Measurements from ENCODE around the gene CCSER1. TPM values are rescaled to one million over a fixed set of nuclear protein-coding genes. Genes with fewer than 3 reads are reported as not detected.
"Not testable (repeated sequence)": the region's sequence is repeated elsewhere in the genome, so short reads cannot be mapped to it uniquely, and the experiment has no call there.

Gene CCSER1
- total and polyA plus RNA-seq, 4 donors, result 0.61 to 23.0 (median 3.8) TPM

GRCh38 chr4:91257721-91258120 is 1130.5 kb downstream of the CCSER1 start:
- TF ChIP-seq CTCF (IDR thresholded peaks at IDR 0.05; ENCODE audit: control extremely low read depth, extremely low read depth), result no peak
- Histone ChIP-seq H3K9ac (ENCODE audit: insufficient read depth in 1 of 2, low read length in 2 of 2) (no peak overlapping the region), H3K36me3 (ENCODE audit: control insufficient read depth in 4 of 4, insufficient read depth in 4 of 4, low read length in 4 of 4) (no peaks in the 10 kb centered on the region), H3K27ac (ENCODE audit: low read depth in 1 of 2, low read length in 1 of 2) (no peak overlapping the region), H3K27me3 (ENCODE audit: control insufficient read depth in 3 of 3, insufficient read depth in 3 of 3, low read length in 2 of 3) (no peaks in the 10 kb centered on the region), H3K4me3 (no peak overlapping the region), H3K9me3 (ENCODE audit: control insufficient read depth in 4 of 4, insufficient read depth in 3 of 4, low read length in 3 of 4) (no peaks in the 10 kb centered on the region), H3K4me1 (ENCODE audit: control insufficient read depth in 5 of 5, insufficient read depth in 5 of 5, low read length in 5 of 5) (no peaks in the 10 kb centered on the region)
- DNase-seq, result no peak
- ATAC-seq (ENCODE audit: insufficient read depth, low FRiP score), result no peak
- WGBS, 2 donors, result 95 to 96% methylated on average over 2 of the region's 2 CpGs

- Histone ChIP-seq H3K36me3 (ENCODE audit: control insufficient read depth in 4 of 4, insufficient read depth in 4 of 4, low read length in 4 of 4) (no peaks in the 10 kb centered on the region), H3K9ac (ENCODE audit: insufficient read depth in 1 of 2, low read length in 2 of 2) (no peak overlapping the region), H3K9me3 (ENCODE audit: control insufficient read depth in 4 of 4, insufficient read depth in 3 of 4, low read length in 3 of 4) (no peaks in the 10 kb centered on the region), H3K4me3 (no peak overlapping the region), H3K27ac (ENCODE audit: low read depth in 1 of 2, low read length in 1 of 2) (no peak overlapping the region), H3K27me3 (ENCODE audit: control insufficient read depth in 3 of 3, insufficient read depth in 3 of 3, low read length in 2 of 3) (no peaks in the 10 kb centered on the region), H3K4me1 (ENCODE audit: control insufficient read depth in 5 of 5, insufficient read depth in 5 of 5, low read length in 5 of 5) (no peaks in the 10 kb centered on the region)
- no peak for ATAC-seq (ENCODE audit: insufficient read depth, low FRiP score)
- TF ChIP-seq CTCF (IDR thresholded peaks at IDR 0.05; ENCODE audit: control extremely low read depth, extremely low read depth), result no peak
- DNase-seq, result no peak
Observed at GRCh38 chr4:91258326-91258725, 1131.1 kb downstream of the CCSER1 start.

GRCh38 chr4:91267543-91267942 is 1140.3 kb downstream of the CCSER1 start:
- no peak for DNase-seq
- Histone ChIP-seq H3K4me1 (ENCODE audit: control insufficient read depth in 5 of 5, insufficient read depth in 5 of 5, low read length in 5 of 5) (no peaks in the 10 kb centered on the region), H3K9me3 (ENCODE audit: control insufficient read depth in 4 of 4, insufficient read depth in 3 of 4, low read length in 3 of 4) (no peaks in the 10 kb centered on the region), H3K36me3 (ENCODE audit: control insufficient read depth in 4 of 4, insufficient read depth in 4 of 4, low read length in 4 of 4) (no peaks in the 10 kb centered on the region), H3K27ac (ENCODE audit: low read depth in 1 of 2, low read length in 1 of 2) (no peak overlapping the region), H3K4me3 (no peak overlapping the region), H3K9ac (ENCODE audit: insufficient read depth in 1 of 2, low read length in 2 of 2) (no peak overlapping the region), H3K27me3 (ENCODE audit: control insufficient read depth in 3 of 3, insufficient read depth in 3 of 3, low read length in 2 of 3) (no peaks in the 10 kb centered on the region)
- TF ChIP-seq CTCF (IDR thresholded peaks at IDR 0.05; ENCODE audit: control extremely low read depth, extremely low read depth), result no peak
- ATAC-seq (ENCODE audit: insufficient read depth, low FRiP score), result no peak

- H3K9ac ChIP-seq (ENCODE audit: insufficient read depth in 1 of 2, low read length in 2 of 2); ATAC-seq (ENCODE audit: insufficient read depth, low FRiP score); H3K27me3 ChIP-seq (ENCODE audit: control insufficient read depth in 3 of 3, insufficient read depth in 3 of 3, low read length in 2 of 3); DNase-seq; H3K9me3 ChIP-seq (ENCODE audit: control insufficient read depth in 4 of 4, insufficient read depth in 3 of 4, low read length in 3 of 4); H3K27ac ChIP-seq (ENCODE audit: low read depth in 1 of 2, low read length in 1 of 2); H3K4me1 ChIP-seq (ENCODE audit: control insufficient read depth in 5 of 5, insufficient read depth in 5 of 5, low read length in 5 of 5); H3K36me3 ChIP-seq (ENCODE audit: control insufficient read depth in 4 of 4, insufficient read depth in 4 of 4, low read length in 4 of 4); H3K4me3 ChIP-seq: not testable (repeated sequence)
- 90 to 93% methylated on average over 4 of the region's 4 CpGs for WGBS, 2 donors
Observed at GRCh38 chr4:91268481-91268880, 1141.3 kb downstream of the CCSER1 start.
